ENCODE measurements around the gene SCGB1A1. TPM values are rescaled to one million over a fixed set of nuclear protein-coding genes. Genes with fewer than 3 reads are reported as not detected.

SCGB1A1 gene, protein sequence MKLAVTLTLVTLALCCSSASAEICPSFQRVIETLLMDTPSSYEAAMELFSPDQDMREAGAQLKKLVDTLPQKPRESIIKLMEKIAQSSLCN
- total RNA-seq (2022): not detected in 2 replicates
- Bru-seq, nascent RNA: not detected
- BruChase-seq, experiment 1, labeled RNA remaining after a 6-hour chase: not detected
- not detected for BruChase-seq, experiment 2, labeled RNA remaining after a 2-hour chase
- long read RNA-seq: 0 reads

DNA sequence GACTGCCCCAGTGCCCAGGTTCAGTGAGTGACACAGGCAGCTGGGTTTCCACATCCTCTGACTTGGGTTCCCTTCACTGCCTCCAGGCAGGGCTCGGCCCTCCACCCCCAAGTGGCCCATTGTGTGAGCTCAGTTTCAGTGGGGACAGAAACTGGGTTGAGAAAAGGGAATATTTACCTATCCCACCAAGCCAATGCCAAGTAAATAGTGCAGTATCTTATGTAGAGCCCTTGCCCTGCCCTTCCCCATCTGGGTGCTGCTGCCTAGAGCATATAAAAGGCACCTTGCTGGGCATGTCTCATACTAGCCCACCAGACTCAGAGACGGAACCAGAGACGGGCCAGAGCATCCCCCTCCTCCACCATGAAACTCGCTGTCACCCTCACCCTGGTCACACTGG is at the start of gene SCGB1A1:
SCGB1A1 (plus strand) TSS at position 301 of the 400 bp plus-strand sequence; CDS start at position 364, 63 bp downstream.
- DNase-seq (ENCODE audit: unreplicated experiment): no peak
- no peaks in the 10 kb centered on the region for H3K27me3 Mint-ChIP-seq (ENCODE audit: insufficient read depth, unreplicated experiment)
- no peak for TF ChIP-seq CTCF (IDR thresholded peaks at IDR 0.05; ENCODE audit: unreplicated experiment)
- ChIA-PET CTCF (no interaction called here), POLR2A (no interaction called here)
- H3K9me3 Mint-ChIP-seq (ENCODE audit: unreplicated experiment): no peaks in the 10 kb centered on the region
- H3K36me3 Mint-ChIP-seq (ENCODE audit: insufficient read depth, unreplicated experiment): no peaks in the 10 kb centered on the region
- no peak within 1 kb of the TSS for H3K4me3 Mint-ChIP-seq (ENCODE audit: unreplicated experiment)
- no peaks in the 10 kb centered on the region for H3K4me1 Mint-ChIP-seq (ENCODE audit: insufficient read depth, unreplicated experiment)
- BruUV-seq (replicated peaks): no TSS peak
- intact Hi-C loops (cut with micrococcal nuclease): no loop called here
- H3K27ac Mint-ChIP-seq (ENCODE audit: low read depth, unreplicated experiment): no peak within 1 kb of the TSS

DNA sequence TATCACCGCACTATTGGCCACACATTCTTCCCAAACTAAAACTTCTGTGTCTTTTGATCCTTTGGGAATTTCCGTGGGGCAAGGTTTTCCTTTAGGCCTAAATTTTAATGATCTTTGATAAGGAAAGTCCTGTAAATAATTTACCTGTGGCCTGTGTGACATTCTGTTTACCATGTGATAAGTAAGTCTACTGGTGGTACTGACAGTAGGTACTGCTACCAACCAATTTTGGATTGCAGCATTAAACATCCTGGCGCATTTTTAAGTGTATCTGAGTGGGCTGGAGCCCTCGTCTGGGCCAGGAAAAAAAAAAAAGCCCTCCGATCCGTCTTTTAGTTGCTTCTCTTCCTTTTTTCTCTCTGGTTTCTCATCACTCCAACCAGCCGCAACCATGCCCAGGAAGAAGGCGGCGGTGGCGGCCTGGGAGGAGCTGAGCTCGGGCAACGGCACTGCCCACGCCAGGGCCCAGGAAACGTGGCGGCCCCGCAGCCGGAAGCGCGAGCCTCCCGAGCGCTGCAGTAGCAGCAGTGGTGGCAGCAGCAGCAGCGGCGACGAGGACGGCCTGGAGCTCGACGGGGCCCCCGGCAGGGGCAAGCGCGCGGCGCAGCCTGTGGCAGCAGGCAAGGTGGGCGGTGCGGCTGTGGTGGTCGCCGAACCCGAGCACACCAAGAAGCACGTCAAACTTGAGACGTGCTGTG is 47.9 kb upstream of the SCGB1A1 start:
- Mint-ChIP-seq H3K4me3 (ENCODE audit: unreplicated experiment) (no peak overlapping the region), H3K27me3 (ENCODE audit: insufficient read depth, unreplicated experiment) (peaks cover 15% of the 10 kb centered on the region), H3K4me1 (ENCODE audit: insufficient read depth, unreplicated experiment) (no peaks in the 10 kb centered on the region), H3K36me3 (ENCODE audit: insufficient read depth, unreplicated experiment) (no peaks in the 10 kb centered on the region), H3K27ac (ENCODE audit: low read depth, unreplicated experiment) (no peak overlapping the region), H3K9me3 (ENCODE audit: unreplicated experiment) (no peaks in the 10 kb centered on the region)
- BruUV-seq (replicated peaks): no TSS peak
- TF ChIP-seq CTCF (IDR thresholded peaks at IDR 0.05; ENCODE audit: unreplicated experiment): no peak
- ChIA-PET POLR2A (no interaction called here), CTCF (interaction anchor here (0.9 kb wide), 1 partner anchor 60 kb away, joined by 3 read pairs; no protein-coding TSS in a partner anchor)
- DNase-seq (ENCODE audit: unreplicated experiment): no peak
- intact Hi-C loops (cut with micrococcal nuclease): no loop called here

DNA sequence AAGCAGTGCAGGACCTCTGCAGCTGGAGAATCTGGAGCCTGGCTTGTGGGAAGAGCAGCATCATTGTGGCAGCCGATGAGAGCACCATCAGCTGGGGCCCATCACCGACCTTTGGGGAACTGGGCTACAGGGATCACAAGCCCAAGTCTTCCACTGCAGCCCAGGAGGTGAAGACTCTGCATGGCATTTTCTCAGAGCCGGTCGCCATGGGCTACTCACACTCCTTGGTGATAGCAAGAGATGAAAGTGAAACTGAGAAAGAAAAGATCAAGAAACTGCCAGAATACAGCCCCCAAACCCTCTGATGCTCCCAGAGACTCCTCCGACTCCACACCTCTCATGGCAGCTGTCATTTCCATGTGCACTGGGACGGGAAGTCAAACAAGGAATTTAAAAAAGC is 46.0 kb upstream of the SCGB1A1 start:
- DNase-seq (ENCODE audit: unreplicated experiment): no peak
- no peak for TF ChIP-seq CTCF (IDR thresholded peaks at IDR 0.05; ENCODE audit: unreplicated experiment)
- Mint-ChIP-seq H3K36me3 (ENCODE audit: insufficient read depth, unreplicated experiment) (no peaks in the 10 kb centered on the region), H3K9me3 (ENCODE audit: unreplicated experiment) (no peaks in the 10 kb centered on the region), H3K27me3 (ENCODE audit: insufficient read depth, unreplicated experiment) (peaks cover 15% of the 10 kb centered on the region), H3K27ac (ENCODE audit: low read depth, unreplicated experiment) (no peak overlapping the region), H3K4me3 (ENCODE audit: unreplicated experiment) (no peak overlapping the region), H3K4me1 (ENCODE audit: insufficient read depth, unreplicated experiment) (no peaks in the 10 kb centered on the region)
- intact Hi-C loops (cut with micrococcal nuclease): no loop called here
- ChIA-PET CTCF (no interaction called here), POLR2A (no interaction called here)
- no TSS peak for BruUV-seq (replicated peaks)

- H3K27ac Mint-ChIP-seq (ENCODE audit: low read depth, unreplicated experiment): no peak overlapping the region
- intact Hi-C loops (cut with micrococcal nuclease): no loop called here
These were observed 45.2 kb upstream of the SCGB1A1 start for GRCh38 chr11:62373464-62374119.

More at GRCh38 chr11:62373464-62374119, 45.2 kb upstream of the SCGB1A1 start:
- peaks cover 15% of the 10 kb centered on the region for H3K27me3 Mint-ChIP-seq (ENCODE audit: insufficient read depth, unreplicated experiment)
- no peak for DNase-seq (ENCODE audit: unreplicated experiment)
- BruUV-seq (replicated peaks): no TSS peak
- TF ChIP-seq CTCF (IDR thresholded peaks at IDR 0.05; ENCODE audit: unreplicated experiment): no peak
- POLR2A ChIA-PET: interaction anchor here (0.7 kb wide), 1 partner anchor 29 kb away, joined by 3 read pairs; no protein-coding TSS in a partner anchor
- H3K36me3 Mint-ChIP-seq (ENCODE audit: insufficient read depth, unreplicated experiment): no peaks in the 10 kb centered on the region
- no peaks in the 10 kb centered on the region for H3K9me3 Mint-ChIP-seq (ENCODE audit: unreplicated experiment)
- H3K4me1 Mint-ChIP-seq (ENCODE audit: insufficient read depth, unreplicated experiment): no peaks in the 10 kb centered on the region
- CTCF ChIA-PET: interaction anchor here (0.6 to 1.1 kb wide), 3 partner anchors 25 to 576 kb away, joined by 3 read pairs; partner anchors contain the start of gene ASRGL1
- H3K4me3 Mint-ChIP-seq (ENCODE audit: unreplicated experiment): no peak overlapping the region

All from MCF 10A (cell line).